Measurements from ENCODE around the gene PCF11.

DNA sequence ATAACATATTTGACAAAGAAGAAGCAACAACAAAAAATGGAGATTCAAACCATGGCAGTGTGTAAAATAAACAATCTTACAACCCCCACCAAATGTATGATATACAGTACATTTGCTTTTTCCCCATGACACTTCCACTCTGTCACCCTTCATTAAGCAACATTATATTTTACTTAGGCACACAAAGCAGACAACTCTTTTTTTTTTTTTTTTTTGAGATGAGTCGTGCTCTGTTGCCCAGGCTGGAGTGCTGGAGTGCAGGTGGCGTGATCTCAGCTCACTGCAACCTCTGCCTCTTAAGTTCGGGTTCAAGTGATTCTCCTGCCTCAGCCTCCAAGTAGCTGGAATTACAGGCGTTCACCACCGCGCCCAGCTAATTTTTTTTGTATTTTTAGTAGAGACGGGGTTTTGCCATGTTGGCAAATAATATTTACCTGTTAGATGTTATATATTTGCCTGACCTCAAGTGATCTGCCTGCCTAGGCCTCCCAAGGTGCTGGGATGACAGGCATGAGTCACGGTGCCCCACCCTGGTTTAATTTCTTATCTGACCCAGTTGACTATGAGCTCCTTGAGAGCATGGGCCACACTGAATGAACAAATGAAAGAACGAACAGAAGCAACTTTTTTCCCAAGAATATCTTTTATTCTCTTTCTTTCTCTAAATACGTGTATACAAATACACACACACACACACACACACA lies 5.5 kb upstream of the PCF11 start:
- TF ChIP-seq, protein P1, sequence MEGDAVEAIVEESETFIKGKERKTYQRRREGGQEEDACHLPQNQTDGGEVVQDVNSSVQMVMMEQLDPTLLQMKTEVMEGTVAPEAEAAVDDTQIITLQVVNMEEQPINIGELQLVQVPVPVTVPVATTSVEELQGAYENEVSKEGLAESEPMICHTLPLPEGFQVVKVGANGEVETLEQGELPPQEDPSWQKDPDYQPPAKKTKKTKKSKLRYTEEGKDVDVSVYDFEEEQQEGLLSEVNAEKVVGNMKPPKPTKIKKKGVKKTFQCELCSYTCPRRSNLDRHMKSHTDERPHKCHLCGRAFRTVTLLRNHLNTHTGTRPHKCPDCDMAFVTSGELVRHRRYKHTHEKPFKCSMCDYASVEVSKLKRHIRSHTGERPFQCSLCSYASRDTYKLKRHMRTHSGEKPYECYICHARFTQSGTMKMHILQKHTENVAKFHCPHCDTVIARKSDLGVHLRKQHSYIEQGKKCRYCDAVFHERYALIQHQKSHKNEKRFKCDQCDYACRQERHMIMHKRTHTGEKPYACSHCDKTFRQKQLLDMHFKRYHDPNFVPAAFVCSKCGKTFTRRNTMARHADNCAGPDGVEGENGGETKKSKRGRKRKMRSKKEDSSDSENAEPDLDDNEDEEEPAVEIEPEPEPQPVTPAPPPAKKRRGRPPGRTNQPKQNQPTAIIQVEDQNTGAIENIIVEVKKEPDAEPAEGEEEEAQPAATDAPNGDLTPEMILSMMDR (IDR thresholded peaks at IDR 0.05; ENCODE audit: insufficient read depth, low read depth, low read length) = no peak
- no peak for TF ChIP-seq EZH2 (IDR thresholded peaks at IDR 0.05; ENCODE audit: insufficient read depth, low read length)

All from astrocyte (in vitro differentiated cells and primary cell).